G401 (cell line): ENCODE data around the gene RPL12. TPM values are rescaled to one million over a fixed set of nuclear protein-coding genes. Genes with fewer than 3 reads are reported as not detected.
A peak's percentile ranks its signal among the peaks of the same experiment; 100 is the strongest.
"Not testable (repeated sequence)": the region's sequence is repeated elsewhere in the genome, so short reads cannot be mapped to it uniquely, and the experiment has no call there.

Experiments used
- DNase-seq: peaks from one replicate; pipeline ENCODE4 v3.0.0-alpha.2; 2015; ENCODE audit warnings: low spot score
- in situ Hi-C: cut with HindIII; loops from 2 replicates; pipeline ENCODE4 v1.10.0; 2016; ENCODE audit warnings: low sequenced_read_pairs, mixed read lengths
- total RNA-seq: library from RNA; depleted of rRNA; stranded (reverse); fragments of >200 nt; shearing (Covaris generic); gene quantifications from 2 replicates; pipeline ENCODE4 v1.2.3, GENCODE V29; 2014

RPL12 gene
- total RNA-seq, 1 experiment from 2014 or later: 1,861 TPM

- in situ Hi-C loops: no loop called here
- peak; percentile 84 for DNase-seq
Observed at GRCh38 chr9:127473932-127474331, 22.7 kb upstream of the RPL12 start.

GRCh38 chr9:127473501-127473900 is 22.3 kb upstream of the RPL12 start:
- no peak for DNase-seq
- in situ Hi-C loops: no loop called here

- in situ Hi-C loops: no loop called here
Observed at GRCh38 chr9:127470662-127471061, 19.5 kb upstream of the RPL12 start.

GRCh38 chr9:127467621-127468020 is 16.4 kb upstream of the RPL12 start:
- DNase-seq: no peak
- in situ Hi-C loops: no loop called here

More at GRCh38 chr9:127470662-127471061, 19.5 kb upstream of the RPL12 start:
- DNase-seq: no peak

GRCh38 chr9:127466407-127466917 is 15.3 kb upstream of the RPL12 start:
- DNase-seq, in situ Hi-C loops: not testable (repeated sequence)

- in situ Hi-C loops: no loop called here
- DNase-seq: no peak
Observed at GRCh38 chr9:127463911-127464310, 12.7 kb upstream of the RPL12 start.

- in situ Hi-C loops: no loop called here
- DNase-seq: no peak
Observed at GRCh38 chr9:127463382-127463781, 12.2 kb upstream of the RPL12 start.

- peak; percentile 23 for DNase-seq
- in situ Hi-C loops: no loop called here
Observed at GRCh38 chr9:127458921-127459320, 7.7 kb upstream of the RPL12 start.

- DNase-seq: peak; percentile 52
- in situ Hi-C loops: no loop called here
Observed at GRCh38 chr9:127457191-127457878, 6.1 kb upstream of the RPL12 start.

GRCh38 chr9:127455324-127455992 is 4.3 kb upstream of the RPL12 start:
- DNase-seq: no peak
- in situ Hi-C loops: no loop called here

GRCh38 chr9:127452691-127453090 is 1.5 kb upstream of the RPL12 start:
- in situ Hi-C loops: no loop called here
- DNase-seq: peak; percentile 40

GRCh38 chr9:127451858-127452656 is 851 bp upstream of the RPL12 start:
- peak; percentile 62 for DNase-seq
- in situ Hi-C loops: no loop called here

GRCh38 chr9:127451608-127451857 is 327 bp upstream of the RPL12 start:
- in situ Hi-C loops: no loop called here
- no peak for DNase-seq

- DNase-seq: peak; percentile 15
- in situ Hi-C loops: no loop called here
Observed at GRCh38 chr9:127450243-127450760, 904 bp downstream of the RPL12 start.

- peak; percentile 10 for DNase-seq
- in situ Hi-C loops: no loop called here
Observed at GRCh38 chr9:127449332-127449966, 1.8 kb downstream of the RPL12 start.

- peak; percentile 10 for DNase-seq
- in situ Hi-C loops: no loop called here
Observed at GRCh38 chr9:127448112-127448805, 2.9 kb downstream of the RPL12 start.

GRCh38 chr9:127447416-127448111 is 3.6 kb downstream of the RPL12 start:
- in situ Hi-C loops: no loop called here
- DNase-seq: no peak

GRCh38 chr9:127446713-127447415 is 4.3 kb downstream of the RPL12 start:
- in situ Hi-C loops: no loop called here
- DNase-seq: peak; percentile 23
